COLO829 (cell line): Measurements from ENCODE around the gene RPS6KA6.

Experiments
- DNase-seq: peaks from one replicate; pipeline ENCODE4 v3.0.0; 2012; ENCODE audit warnings: low spot score

The RPS6KA6 gene

DNA sequence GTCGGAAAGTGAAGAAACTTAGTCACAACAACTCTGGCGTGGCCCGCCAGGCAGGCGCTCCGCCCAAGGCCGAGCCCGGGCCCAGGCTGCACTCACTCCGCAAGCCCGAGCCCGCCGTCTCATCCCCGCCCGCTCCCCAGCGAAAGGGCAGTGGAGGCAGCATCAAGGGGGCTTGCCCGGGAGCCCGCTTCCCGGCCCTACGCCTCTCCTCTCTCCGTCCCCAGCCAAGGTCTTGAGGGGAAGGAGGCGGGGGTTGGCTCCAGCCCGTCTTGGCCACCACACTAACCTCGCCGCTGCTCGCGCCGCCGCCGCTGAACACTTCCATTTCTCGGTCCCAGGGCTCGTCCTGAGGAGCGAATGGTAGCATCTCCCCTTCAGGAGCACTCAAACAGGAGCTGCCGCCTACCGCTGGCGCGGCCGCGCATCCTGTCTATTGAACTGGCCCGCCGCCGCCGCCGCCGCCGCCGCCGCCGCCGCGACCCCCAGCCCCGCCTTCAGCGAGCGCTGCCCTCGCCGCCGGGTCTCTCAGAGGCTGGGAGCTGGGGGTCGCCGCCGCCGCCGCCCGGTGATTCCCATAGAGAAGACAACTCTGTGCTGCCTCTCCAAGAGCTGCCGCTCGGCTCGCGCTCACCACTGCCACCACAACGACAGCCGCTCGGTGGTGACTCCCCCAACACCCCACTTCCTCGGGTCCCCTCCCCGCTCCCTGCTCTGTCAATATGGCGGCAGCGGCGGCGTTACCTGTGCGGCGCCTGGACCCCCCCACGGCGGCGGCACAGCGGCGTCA, at the start of gene RPS6KA6:
Gene RPS6KA6 (minus strand): TSS at position 667 of the 787 bp plus-strand sequence. CDS start 300 bp downstream, at position 367.
- DNase-seq, result no peak

DNA sequence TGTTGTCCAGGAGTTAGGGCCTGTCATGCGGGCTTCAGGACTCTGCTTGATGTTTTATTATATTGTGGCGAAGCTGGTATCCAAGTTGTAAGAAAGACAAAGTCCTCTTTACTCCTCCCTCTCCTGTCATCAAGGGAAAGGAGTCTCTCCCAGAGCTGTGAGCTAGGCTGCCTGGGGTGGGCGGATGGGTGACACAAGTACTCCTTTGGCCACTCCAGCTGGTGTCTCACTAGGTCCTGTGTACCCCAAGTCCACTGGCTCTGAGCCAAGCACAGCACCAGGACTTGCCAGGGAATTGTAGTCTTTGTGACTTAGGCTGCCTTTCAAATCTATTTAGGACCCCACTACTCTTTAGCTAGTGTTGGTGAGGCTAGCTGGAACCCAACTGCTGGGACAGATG, 36.7 kb upstream of the RPS6KA6 start:
- no peak for DNase-seq

DNA sequence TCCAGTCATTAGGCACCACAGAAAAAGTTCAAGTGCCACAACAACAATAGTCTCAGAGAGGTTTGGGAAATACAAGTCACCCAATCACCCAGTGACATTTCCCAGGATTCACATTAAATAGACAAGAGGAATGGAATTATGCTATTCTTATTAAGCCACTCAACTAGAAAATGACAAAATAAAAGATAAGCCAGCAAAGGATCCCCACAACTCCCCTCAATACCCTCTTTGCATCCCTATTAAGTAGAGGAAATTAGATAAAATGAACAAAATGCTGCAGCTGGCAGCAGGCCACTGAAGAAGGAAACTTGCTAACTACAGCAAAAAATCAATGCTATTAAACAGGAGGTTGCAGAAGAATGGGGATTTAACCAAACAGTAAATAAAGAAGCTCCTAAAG, 35.3 kb upstream of the RPS6KA6 start:
- DNase-seq, result no peak

DNA sequence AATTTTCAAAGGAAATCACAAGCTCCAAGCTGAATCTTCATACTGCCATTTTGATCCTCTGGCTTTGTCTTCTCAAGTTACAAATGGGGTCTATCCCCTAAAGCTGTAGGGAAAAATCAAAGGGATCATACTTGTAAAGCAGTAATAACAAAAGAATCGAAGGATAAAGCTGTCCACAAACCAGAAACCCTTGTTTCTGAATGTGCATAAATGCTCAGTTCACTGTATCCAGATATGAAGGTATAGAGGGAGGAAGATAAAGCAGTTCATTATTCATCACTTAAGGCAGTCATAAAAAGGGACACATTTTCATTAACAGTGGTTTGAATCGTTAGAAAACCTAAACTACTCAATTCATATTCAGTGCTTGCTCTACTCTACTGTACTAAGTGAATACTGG, 33.2 kb upstream of the RPS6KA6 start:
- DNase-seq, result no peak

DNA sequence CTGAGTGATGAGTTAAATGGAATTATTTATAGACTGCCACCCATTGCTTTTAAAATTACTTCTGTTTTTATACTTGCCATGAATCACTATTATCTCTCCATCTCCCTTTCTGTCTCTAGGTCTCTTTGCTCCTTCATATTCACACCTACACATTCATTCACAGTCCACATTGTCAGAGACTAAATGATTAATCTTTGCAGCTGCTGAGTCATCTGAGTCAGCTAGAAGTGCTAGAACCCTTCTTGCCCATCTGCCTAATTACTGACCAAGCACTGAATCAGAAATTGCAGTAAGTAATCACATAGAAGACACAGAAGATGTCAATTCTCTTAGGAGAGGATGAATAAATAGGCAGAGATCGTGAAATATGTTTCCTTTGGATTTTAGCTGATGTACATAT, 31.6 kb upstream of the RPS6KA6 start:
- no peak for DNase-seq

DNA sequence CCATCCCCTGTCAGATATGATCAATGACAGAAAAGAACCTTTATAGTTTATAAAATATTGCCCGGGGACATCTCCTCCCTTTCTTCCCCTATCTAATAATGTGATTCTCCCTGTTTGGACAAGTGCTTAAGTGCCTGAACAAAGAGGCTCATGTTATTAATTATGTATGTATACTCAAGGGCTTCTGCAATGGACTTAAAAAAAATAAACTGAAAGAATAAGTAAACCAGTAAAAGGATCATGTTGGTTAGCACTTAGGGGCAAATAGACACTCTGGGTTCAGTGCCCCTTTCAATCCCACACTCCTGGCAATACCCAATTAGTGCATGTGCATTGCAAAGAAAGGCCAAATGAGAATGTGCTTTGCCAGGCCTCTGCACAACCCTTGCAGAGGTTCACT, 30.7 kb upstream of the RPS6KA6 start:
- DNase-seq, result no peak

DNA sequence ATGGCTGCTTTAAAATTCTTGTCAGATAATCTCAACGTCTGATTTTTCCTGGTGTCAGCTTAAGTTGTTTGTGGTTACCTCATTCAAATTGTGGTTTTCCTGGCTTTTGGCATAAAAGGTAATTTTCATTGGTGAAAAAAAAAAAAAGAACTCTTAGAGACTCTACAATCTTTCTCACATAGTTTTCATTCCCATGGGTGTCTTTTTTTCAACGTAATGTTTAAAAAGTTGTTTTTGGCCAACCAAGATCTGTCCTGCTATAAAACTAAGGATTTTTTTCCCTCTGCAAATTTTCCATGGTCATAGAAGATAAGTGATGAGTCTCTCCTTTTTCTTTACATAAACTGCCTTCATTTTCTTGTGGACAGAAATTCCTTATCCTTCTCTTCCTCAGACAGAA, 28.9 kb upstream of the RPS6KA6 start:
- no peak for DNase-seq

DNA sequence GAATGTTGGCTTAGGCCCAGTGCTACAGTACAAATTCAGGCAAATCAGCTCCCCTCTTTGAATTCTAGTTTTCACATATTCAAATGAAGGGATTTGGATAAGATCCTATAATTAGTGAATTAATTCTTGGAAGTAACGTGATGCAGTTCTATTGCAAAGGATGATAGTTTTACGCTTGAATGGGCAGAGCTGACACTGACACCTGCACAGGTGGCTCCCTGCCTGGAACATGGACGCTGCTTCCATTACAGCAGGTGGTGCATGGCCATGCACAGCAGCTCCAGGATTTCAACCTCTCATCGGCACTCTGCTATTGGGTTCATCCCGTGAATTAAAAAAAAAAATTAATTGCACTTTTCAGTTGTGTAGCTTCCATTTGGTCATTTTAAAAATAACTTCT, 28.4 kb upstream of the RPS6KA6 start:
- DNase-seq, result no peak

DNA sequence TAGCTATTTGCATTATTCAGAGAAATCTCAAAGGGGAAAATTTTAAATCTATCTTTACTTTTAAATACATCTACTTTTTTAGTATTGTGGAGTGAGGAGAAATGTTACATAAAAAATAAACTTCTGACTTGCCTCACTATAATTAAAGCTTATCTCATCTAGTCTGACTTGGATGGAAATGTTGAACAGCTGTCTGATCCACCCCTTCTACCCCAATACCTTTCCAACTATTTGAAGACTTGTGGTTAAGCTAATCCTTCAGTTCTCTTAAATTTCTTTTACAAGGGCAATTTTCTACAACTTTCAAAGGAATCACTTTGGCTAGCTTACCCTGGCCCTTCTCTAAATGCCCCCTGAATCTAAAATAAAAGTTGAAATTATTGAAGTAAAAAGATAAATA, 17.3 kb upstream of the RPS6KA6 start:
- no peak for DNase-seq

DNA sequence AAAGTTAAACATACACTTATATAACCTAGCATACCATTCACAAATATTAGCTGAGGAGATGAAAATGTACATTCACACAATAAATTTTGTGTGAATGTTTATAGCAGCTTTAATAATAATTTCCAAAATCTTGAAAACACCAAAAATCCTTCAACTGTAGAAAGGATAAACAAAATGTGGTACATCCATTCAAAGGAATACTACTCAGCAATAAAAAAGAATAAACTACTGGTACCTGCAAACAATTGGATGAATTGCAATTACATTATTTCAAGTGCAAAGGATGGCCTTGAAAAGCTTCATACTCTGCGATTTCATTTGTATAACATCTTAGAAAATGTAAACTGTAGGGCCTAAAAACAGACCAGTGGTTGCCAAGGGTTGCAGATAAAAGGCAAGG, 11.7 kb upstream of the RPS6KA6 start:
- no peak for DNase-seq

DNA sequence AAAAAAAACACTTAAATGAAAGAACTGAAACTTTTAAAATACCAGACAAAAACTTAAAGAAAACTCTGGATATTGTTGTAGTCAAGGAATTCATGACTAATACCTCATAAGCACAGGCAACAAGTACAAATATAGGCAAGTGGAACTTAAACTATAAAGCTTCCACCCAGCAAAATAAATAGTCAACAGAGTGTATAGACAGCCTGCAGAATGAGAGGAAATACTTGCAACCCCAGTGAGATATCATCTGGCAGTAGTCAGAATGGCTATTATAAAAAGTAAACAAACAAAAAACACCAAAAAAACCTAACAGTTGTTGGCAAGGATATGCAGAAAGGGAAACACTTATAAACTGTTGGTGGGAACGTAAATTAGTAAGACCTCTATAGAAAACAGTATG, 9.6 kb upstream of the RPS6KA6 start:
- no peak for DNase-seq

DNA sequence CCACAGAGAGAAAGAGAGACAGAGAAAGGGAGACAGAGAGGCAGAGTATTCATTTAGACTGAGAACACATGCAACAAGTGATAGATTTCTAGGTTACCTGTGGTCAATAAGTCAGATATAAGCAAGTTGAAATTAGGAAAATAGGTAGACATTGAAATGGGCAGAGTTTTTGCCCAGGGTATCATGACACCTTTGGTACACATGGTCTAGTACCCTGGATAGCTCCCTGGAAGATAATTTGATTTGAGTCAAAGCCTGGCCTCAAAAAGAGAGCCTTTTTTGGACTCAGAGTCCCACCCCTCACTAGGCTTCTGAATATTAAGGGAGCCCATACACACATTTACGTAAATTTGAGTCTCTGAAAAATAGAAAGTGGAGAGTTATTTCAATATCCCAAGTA, 4.0 kb upstream of the RPS6KA6 start:
- no peak for DNase-seq

DNA sequence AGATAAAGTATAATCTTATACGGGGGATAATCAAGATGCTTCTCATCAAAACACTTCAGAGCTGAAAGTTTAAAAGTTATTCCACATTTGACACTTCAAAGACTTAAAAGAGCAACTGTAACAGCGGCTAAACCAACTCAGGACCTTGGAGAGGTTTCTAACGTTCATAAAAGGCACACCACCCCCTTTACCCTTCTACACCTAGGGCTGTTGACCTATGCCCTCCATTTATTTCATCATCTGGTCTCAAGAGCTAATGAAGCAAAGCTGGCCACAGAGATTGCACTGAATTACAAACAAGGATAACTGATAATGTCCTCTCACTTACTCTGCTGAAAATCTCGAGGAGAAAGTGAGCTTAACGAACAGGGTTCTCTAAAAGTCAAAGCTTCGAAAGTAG, 1.1 kb upstream of the RPS6KA6 start:
- DNase-seq, result no peak

DNA sequence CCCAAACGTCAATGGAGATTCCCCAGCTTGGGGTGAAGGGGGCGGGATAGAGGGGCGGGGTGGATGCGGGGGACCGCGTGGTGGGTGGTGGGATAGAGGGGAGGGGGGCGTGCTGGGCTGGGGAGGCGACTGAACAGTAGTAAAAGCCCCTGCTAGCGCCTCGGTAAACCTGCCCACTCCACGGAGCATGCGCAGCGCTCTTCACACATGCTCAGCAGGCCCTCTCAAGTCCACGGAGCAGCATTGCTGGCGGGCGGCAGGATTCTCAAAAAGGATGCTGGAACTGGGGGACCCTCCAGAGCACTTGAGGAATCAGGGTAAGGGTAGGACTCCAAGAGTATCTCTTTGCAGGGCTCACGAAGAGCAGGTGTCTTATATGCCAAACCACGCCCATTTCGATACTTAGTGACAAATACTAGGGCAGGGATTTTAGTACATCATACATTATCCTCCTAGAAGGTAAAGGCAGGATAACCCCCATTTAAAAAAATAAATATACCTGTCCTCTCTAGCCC, 378 bp upstream of the RPS6KA6 start:
- DNase-seq, result no peak

DNA sequence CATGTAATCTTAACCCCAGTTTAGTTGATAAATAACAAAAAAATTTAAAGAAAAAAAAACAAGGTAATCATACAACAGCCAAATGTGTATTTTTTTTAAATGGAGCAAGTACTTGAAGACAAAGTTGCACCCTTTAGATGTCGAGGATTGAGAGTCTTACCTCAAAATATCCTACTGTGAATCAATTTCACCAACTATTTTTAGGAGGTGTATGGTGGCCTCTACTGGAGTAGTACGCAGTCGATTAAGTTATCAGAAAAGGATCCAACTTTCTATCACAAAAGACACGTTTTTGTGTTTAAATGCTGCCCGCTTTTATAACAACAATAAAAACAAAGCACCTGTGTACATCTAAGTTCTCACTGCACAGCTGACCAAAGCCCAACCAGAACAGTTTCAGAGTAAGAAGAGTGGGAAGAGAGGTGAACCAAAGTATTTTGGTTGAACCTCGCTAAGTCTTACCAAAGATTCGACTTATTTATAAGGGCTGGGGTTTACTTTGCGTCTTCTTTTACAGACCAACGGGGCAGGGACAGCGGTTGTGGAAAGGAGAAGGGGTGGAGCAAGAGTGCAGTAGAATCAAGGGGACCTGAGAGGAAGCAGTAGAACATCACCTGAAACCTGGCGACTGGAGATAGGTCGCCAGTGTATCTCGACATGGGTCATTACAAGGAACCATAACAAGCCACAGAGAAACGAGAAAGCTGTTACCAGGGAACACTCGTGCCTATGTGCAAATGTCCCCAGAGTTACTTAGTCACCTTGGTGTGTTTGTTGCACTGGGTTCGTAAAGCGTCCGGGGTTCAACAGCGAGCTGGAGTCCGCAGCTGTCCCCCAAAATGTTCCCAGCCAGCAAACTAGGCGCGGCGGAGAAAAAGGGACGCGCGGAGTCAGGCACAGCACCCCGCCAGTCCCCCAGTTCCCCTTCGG, 1.1 kb downstream of the RPS6KA6 start:
- DNase-seq, result no peak

DNA sequence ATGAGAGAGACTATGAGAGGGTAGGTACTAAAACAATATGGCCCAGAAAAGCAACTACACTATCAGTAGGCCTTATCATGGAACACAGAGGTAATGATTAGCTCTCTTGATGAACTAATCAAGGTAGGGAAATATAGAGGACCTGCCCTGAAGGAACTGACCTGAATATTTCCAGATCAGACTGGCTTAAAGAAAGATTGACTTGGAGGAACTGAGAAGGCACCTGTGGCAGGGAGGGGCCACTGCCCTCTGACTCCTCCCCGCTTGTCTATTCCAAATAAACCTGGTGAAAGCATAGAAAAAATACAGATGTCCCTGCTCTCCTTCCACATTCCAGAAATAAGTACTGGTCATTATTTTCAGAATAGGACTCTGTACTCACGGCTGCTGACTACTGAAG, 5.5 kb downstream of the RPS6KA6 start:
- no peak for DNase-seq

DNA sequence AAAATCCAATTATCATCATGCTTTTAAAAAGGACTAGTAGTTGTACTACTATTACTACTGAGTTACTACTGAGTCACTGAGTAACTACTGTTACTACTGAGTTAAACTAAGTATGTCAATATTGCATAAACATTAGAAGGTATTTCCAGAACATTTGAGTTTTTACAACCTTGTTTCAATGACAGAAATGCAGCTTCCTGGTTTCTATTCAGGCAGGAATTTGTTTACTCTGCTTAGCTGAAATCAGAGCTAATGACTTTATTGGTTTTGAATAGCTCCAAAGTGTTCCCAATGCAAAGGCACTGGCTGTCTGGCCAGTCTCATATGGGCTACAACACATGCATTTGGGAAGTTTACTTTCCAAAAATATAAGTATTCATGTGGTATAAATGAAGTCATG, 12.0 kb downstream of the RPS6KA6 start:
- DNase-seq, result no peak

DNA sequence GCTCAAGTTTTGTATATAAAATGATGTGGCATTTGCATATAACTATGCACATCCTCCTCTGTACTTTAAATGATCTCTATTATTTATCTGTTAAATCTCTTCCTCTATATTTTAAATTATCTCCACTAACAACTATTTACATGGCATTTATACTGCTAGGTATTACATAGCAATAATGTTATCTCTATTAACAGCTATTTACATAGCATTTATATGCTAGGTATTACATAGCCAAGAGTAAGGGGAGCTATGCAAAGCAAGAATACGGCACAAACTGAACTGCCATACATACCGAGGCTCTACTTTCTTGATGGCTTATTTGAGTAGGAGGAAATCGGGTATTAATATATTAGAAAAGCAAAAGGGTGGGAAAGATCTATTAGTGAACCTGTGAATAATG, 12.7 kb downstream of the RPS6KA6 start:
- DNase-seq, result no peak

DNA sequence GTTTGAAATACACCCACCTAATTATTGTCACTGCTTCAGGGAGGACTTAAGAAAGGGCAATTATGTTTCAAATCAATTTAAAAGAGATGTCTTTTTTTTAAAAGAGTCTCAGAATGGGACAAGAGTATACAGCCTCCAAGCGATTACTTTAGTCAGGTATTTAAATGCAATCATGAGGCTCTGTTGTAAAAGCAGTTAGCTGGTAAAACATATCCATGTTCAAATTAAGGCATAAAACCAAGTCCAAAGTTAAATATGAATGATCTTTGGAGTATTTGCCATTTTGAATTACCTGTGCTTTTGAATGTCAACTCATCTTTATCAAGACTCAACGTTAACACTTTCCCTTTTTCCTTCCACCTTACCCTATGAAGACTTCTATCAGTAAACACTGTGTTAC, 13.7 kb downstream of the RPS6KA6 start:
- DNase-seq, result no peak

DNA sequence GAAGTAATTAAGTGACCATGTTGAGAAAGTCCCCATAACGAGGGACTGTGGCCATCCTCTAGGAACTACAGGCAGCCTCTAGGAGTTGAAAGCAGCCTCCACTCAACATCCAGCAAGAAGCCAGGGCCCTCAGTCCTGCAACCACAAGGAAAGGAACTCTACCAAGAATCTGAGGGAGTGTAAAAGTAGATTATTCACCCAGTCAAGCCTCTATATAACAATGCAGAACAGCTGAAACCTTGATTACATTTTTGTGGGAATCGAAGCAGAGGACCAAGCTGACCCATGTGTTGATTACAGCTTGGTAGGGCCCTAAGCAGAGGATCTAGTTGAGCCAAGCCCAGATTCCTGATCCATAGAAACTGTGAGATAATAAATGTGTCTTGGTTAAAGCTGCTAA, 17.1 kb downstream of the RPS6KA6 start:
- no peak for DNase-seq

DNA sequence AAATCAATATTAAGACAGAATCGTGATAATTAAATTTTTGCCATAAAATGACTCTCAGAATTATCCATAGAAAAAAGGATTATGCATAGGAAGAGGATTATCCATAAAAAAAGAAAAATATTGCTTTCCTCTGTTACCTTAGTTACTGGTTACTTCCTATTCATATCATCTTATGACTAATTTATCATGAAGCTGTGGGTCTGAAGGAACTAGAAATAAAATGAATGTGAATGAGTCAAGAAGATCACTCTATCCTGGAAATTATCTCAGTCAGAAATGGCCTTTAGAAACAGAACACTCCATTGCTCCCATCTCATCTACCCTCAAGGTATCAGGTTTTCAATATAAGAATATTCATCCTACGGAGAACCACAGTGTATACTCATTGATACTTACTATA, 19.4 kb downstream of the RPS6KA6 start:
- DNase-seq, result no peak

DNA sequence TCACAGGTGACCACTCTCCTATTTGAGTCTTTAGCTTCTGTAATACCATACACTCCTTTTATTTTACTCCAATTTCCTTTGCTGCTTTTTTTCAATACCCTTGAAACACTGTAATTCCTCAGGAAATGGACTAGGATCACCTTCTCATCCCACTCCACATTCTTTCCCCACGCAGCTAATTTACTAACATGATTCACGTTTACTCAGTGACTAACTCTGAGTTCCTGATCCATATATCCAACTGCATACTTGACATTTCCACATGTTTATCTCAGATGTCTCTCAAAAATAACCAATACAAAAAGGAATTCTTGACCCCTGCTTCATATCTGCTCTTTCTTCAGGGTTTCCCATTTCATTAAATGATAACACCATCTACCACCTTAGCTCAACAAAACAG, 19.9 kb downstream of the RPS6KA6 start:
- DNase-seq, result no peak

DNA sequence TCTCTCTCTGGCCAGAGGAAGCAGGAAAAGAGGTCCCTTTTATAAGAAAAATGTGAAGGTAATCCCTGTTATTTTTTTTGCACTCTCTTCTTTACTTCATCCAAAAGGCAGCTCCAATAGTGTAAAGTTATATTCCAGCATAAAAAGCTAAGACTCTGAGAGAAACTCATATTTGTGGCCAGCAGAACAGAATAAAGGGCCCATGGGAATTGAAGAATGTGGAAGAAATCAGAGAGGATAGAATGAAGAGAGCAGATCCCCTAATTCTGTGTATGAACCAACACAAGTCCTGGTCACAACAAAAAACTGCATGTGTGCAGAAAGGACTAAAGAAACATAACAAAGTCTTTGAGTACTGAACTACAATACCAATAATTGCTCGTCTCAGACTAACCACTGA, 22.3 kb downstream of the RPS6KA6 start:
- DNase-seq, result no peak
